K562 (cell line): ENCODE data around the gene RUVBL1. TPM values are rescaled to one million over a fixed set of nuclear protein-coding genes. Genes with fewer than 3 reads are reported as not detected.
A peak's percentile ranks its signal among the peaks of the same experiment; 100 is the strongest.

Source experiments
- ATAC-seq: fragments of 200-7000 bp; cut with Tn5 transposase; 3 replicates; pipeline ENCODE4 v1.9.1; 2020; ENCODE audit warnings: moderate library complexity
- Bru-seq: library from RNA; stranded (reverse); fragments of 400-500 nt; gene quantifications from one replicate; lab custom pipeline; 2021; lab: Mats Ljungman, UMichigan
- BruChase-seq, 2 experiments: library from RNA; stranded (reverse); fragments of 400-500 nt; gene quantifications; one replicate each; lab custom pipeline; 2021; lab: Mats Ljungman, UMichigan
- BruUV-seq: library from RNA; stranded (reverse); fragments of 400-500 nt; replicated peaks from 2 replicates; lab custom pipeline; 2021; lab: Mats Ljungman, UMichigan
- CTCF ChIA-PET: fragments of 300-600 bp; formaldehyde crosslinking; extraction: SDS; loops from one replicate; lab custom pipeline; 2021; ENCODE audit warnings: low intra/inter-chr PET ratio; lab: Yijun Ruan, JAX
- POLR2A ChIA-PET: fragments of 300-600, 350-650 bp; sonication (Branson Sonifier 250); formaldehyde crosslinking; extraction: SDS; loops from one replicate; lab custom pipeline; 2021; ENCODE audit warnings: antibody characterized with exemption, inconsistent platforms; lab: Yijun Ruan, JAX
- DNase-seq, 4 experiments: peaks; one replicate each; pipeline versions ENCODE4 v3.0.0 to v3.0.0-alpha.2; 2011 to 2018; ENCODE audit warnings: low spot score in 3 of 4, mixed read lengths in 3 of 4; ENCODE audit errors: extremely low read depth in 1 of 4
- FAIRE-seq: peaks from 2 replicates; lab custom pipeline; 2011; peaks lifted over from hg19 to GRCh38; lab: Jason Lieb, UNC
- H2AFZ ChIP-seq: 2 replicates; pipeline ENCODE4 v1.6.0; 2011; ENCODE audit warnings: low read depth, low read length, control low read depth, inconsistent platforms
- H3K27ac ChIP-seq: fragments of 200-600 bp; 3 replicates; pipeline ENCODE4 v1.8.0; 2011; ENCODE audit warnings: low read depth, mild to moderate bottlenecking, control low read depth, inconsistent platforms, low read length, moderate library complexity, mixed read lengths; ENCODE audit errors: extremely low read depth
- H3K27me3 ChIP-seq, 2 experiments: fragments of 300-600 bp in 1 of 2; 2 replicates in 1 of 2; 3 replicates in 1 of 2; pipeline versions ENCODE4 v1.6.0 to v1.8.0; 2011; ENCODE audit warnings: inconsistent platforms in 2 of 2, low read length in 2 of 2, mild to moderate bottlenecking in 1 of 2, mixed read lengths in 1 of 2, moderate library complexity in 1 of 2; ENCODE audit not compliant: control insufficient read depth in 2 of 2, insufficient read depth in 2 of 2
- H3K36me3 ChIP-seq: fragments of 300-600 bp; 3 replicates; pipeline ENCODE4 v1.8.0; 2011; ENCODE audit warnings: mild to moderate bottlenecking, low read length, inconsistent platforms; ENCODE audit not compliant: control insufficient read depth, insufficient read depth
- H3K4me1 ChIP-seq, 2 experiments: fragments of 200-600 bp in 1 of 2; replicated peaks in 1 of 2; 2 replicates in 1 of 2; 3 replicates in 1 of 2; pipeline versions ENCODE4 v1.5.1 to v1.8.0; 2011; ENCODE audit warnings: inconsistent platforms in 2 of 2, low read length in 2 of 2, mild to moderate bottlenecking in 1 of 2, mixed read lengths in 1 of 2, moderate library complexity in 1 of 2; ENCODE audit not compliant: control insufficient read depth in 2 of 2, insufficient read depth in 2 of 2
- H3K4me2 ChIP-seq: 2 replicates; pipeline ENCODE4 v1.6.1; 2011; ENCODE audit warnings: low read length, control low read depth, inconsistent platforms, mixed read lengths; ENCODE audit not compliant: insufficient read depth
- H3K4me3 ChIP-seq: fragments of 200-600 bp; sonication (generic), shearing (Covaris generic); 2 replicates; pipeline ENCODE4 v1.5.1; 2016; ENCODE audit warnings: control low read depth, inconsistent platforms
- H3K79me2 ChIP-seq: fragments of 200-600 bp; 3 replicates; pipeline ENCODE4 v1.8.0; 2011; ENCODE audit warnings: low read length, inconsistent platforms; ENCODE audit not compliant: control insufficient read depth, insufficient read depth
- H3K9ac ChIP-seq, 2 experiments: 2 replicates each; pipeline versions ENCODE4 v1.6.0 to v1.6.1; 2011; ENCODE audit warnings: low read depth in 2 of 2, low read length in 2 of 2, control low read depth in 1 of 2, inconsistent platforms in 1 of 2, mild to moderate bottlenecking in 1 of 2, mixed read lengths in 1 of 2; ENCODE audit not compliant: insufficient read depth in 1 of 2
- H3K9me1 ChIP-seq: one replicate; pipeline ENCODE4 v1.6.0; 2011; ENCODE audit warnings: inconsistent platforms, mild to moderate bottlenecking, low read length, moderate library complexity; ENCODE audit not compliant: control insufficient read depth, insufficient read depth
- H3K9me3 ChIP-seq: replicated peaks from 2 replicates; pipeline ENCODE4 v1.5.1; 2011; ENCODE audit warnings: low read depth, low read length, inconsistent platforms; ENCODE audit not compliant: control insufficient read depth, insufficient read depth
- H4K20me1 ChIP-seq: replicated peaks from 2 replicates; pipeline ENCODE4 v1.6.1; 2011; ENCODE audit warnings: low read length, inconsistent platforms, mixed read lengths; ENCODE audit not compliant: control insufficient read depth, insufficient read depth
- MIER1 ChIP-seq: fragments of 450-650 bp; IDR thresholded peaks from 2 replicates; pipeline ENCODE4 v1.6.1; 2016; ENCODE audit warnings: antibody characterized with exemption, mild to moderate bottlenecking, low read depth
- TARDBP ChIP-seq: fragments of 450-650 bp; IDR thresholded peaks from 2 replicates; pipeline ENCODE4 v1.6.1; 2016
- ZNF124 ChIP-seq: sonication (generic); formaldehyde crosslinking; IDR thresholded peaks from 2 replicates; pipeline ENCODE4 v1.8.1; 2022; ENCODE audit warnings: missing genetic modification reagents
- ZNF232 ChIP-seq: sonication (generic); formaldehyde crosslinking; IDR thresholded peaks from 2 replicates; pipeline ENCODE4 v1.8.0; 2022; ENCODE audit warnings: mild to moderate bottlenecking, missing genetic modification reagents
- ZNF3 ChIP-seq: fragments of 250-450 bp; sonication (Bioruptor Pico); IDR thresholded peaks from 2 replicates; pipeline ENCODE4 v1.5.0; 2021; ENCODE audit warnings: mild to moderate bottlenecking, moderate library complexity
- ZNF644 ChIP-seq: fragments of 200-800 bp; sonication (Bioruptor generic); IDR thresholded peaks from 2 replicates; pipeline ENCODE4 v1.6.1; 2016; ENCODE audit warnings: low read depth, missing genetic modification characterization, missing compliant biosample characterization
- WGBS: fragments of 100-300 bp; shearing (Covaris generic); methylation state at CpG from one replicate; pipeline ENCODE4 v1.1.6; 2016; ENCODE audit warnings: low coverage, mixed read lengths; ENCODE audit not compliant: insufficient coverage; ENCODE audit errors: missing lambda C conversion rate; 5-methylcytosine and 5-hydroxymethylcytosine counted together
- in situ Hi-C: fragments of 300-500 bp; cut with MboI; formaldehyde crosslinking; loops from 4 replicates; pipeline ENCODE4 v1.15.0; 2018; ENCODE audit warnings: inconsistent platforms, mixed read lengths
- intact Hi-C: fragments of 100-400 bp; cut with micrococcal nuclease; formaldehyde crosslinking; loops from 2 replicates; pipeline ENCODE4 v1.14.2; 2022
- long read RNA-seq, 3 experiments: library from polyadenylated mRNA in 2 of 3; library from RNA in 1 of 3; unstranded in 2 of 3; stranded (forward) in 1 of 3; transcript quantifications; one replicate each; pipeline ENCODE4 v2.0.0, GENCODE V29; 2019 to 2022
- polyA minus RNA-seq, 3 experiments: library from RNA; depleted of rRNA, polyadenylated mRNA; stranded (reverse); fragments of >200 nt; gene quantifications; 2 replicates each; pipeline ENCODE4 v1.2.3, GENCODE V29; 2011
- polyA plus RNA-seq, 8 experiments: library from polyadenylated mRNA; depleted of rRNA in 4 of 8; stranded (reverse) in 5 of 8; unstranded in 3 of 8; fragments of >200 nt; fragmentation: Nextera tagmentation in 2 of 8; fragmentation: Illumina TruSeq in 1 of 8; extraction: Ambion mirVana in 2 of 8; extraction: Trizol in 1 of 8; gene quantifications; 2 replicates each; pipeline versions ENCODE4 v1.2.1 to v1.2.3, GENCODE V29; 2011 to 2014; ENCODE audit warnings: inconsistent platforms in 1 of 8, missing spikeins in 1 of 8
- total RNA-seq, 7 experiments: library from RNA; depleted of rRNA in 6 of 7; stranded (reverse); fragments of >200 nt in 6 of 7; fragmentation: Illumina TruSeq in 2 of 7; extraction: Trizol in 2 of 7; gene quantifications; 2 replicates each; pipeline versions ENCODE4 v1.2.1 to v1.2.3, GENCODE V29; 2011 to 2021; ENCODE audit warnings: low replicate concordance in 1 of 7
- TF ChIP-seq, protein P1 (sequence below), 3 experiments: fragments of 200-800 bp in 1 of 3; sonication (Bioruptor generic) in 1 of 3; sonication (generic) in 1 of 3; formaldehyde crosslinking in 1 of 3; IDR thresholded peaks; 2 replicates each; pipeline versions ENCODE4 v1.6.1 to v1.8.0; 2016 to 2022; ENCODE audit warnings: mild to moderate bottlenecking in 2 of 3, missing compliant biosample characterization in 2 of 3, missing genetic modification characterization in 2 of 3, missing genetic modification reagents in 1 of 3
- TF ChIP-seq, protein P2 (sequence below): fragments of 250-450 bp; sonication (Bioruptor Pico); IDR thresholded peaks from 2 replicates; pipeline ENCODE4 v1.5.0; 2022; ENCODE audit warnings: mild to moderate bottlenecking
- TF ChIP-seq, protein P3 (sequence below): IDR thresholded peaks from 2 replicates; pipeline ENCODE4 v1.6.1; 2011; ENCODE audit warnings: borderline replicate concordance, low read depth, mild to moderate bottlenecking, moderate library complexity, low read length; ENCODE audit not compliant: insufficient read depth, poor library complexity, severe bottlenecking

RUVBL1 gene
- total RNA-seq (2011; cell fraction: chromatin; rRNA removed; ENCODE audit: low replicate concordance) = 55.5 and 61.2 TPM in 2 replicates
- 45.7 and 51.0 TPM in 2 replicates for total RNA-seq (2011; cell fraction: nucleolus; rRNA removed)
- total RNA-seq (2011; cell fraction: nucleoplasm; rRNA removed) = 45.6 and 47.1 TPM in 2 replicates
- total RNA-seq (2014; rRNA removed) (140 and 148 TPM in 2 replicates), total RNA-seq (2014; rRNA removed; fragmentation: Illumina TruSeq; extraction: Trizol) (117 and 119 TPM in 2 replicates), total RNA-seq (2015; rRNA removed; fragmentation: Illumina TruSeq; extraction: Trizol) (131 TPM in 2 replicates), total RNA-seq (2021) (106 and 110 TPM in 2 replicates), polyA plus RNA-seq (2011; rRNA removed) (69.8 and 94.4 TPM in 2 replicates), polyA plus RNA-seq (2014; fragmentation: Illumina TruSeq; extraction: Trizol) (140 and 147 TPM in 2 replicates), polyA plus RNA-seq (2014; fragmentation: Nextera tagmentation; extraction: Ambion mirVana) (10 to 100 TPM; 20.7 to 40.2 TPM), polyA plus RNA-seq (2014; rRNA removed) (103 and 113 TPM in 2 replicates), polyA minus RNA-seq (2011; rRNA and poly(A)+ RNA removed) (63.4 and 91.2 TPM in 2 replicates), Bru-seq, nascent RNA (percentile 65 among the genes with signal in this experiment), BruChase-seq, experiment 1, labeled RNA remaining after a 2-hour chase (percentile 63 among the genes with signal in this experiment), BruChase-seq, experiment 2, labeled RNA remaining after a 6-hour chase (percentile 62 among the genes with signal in this experiment)
- polyA plus RNA-seq (2011; cell fraction: cytosol; rRNA removed) = 80.6 and 98.7 TPM in 2 replicates
- polyA plus RNA-seq (2011; cell fraction: nucleus; rRNA removed) = 36.0 and 40.8 TPM in 2 replicates
- polyA plus RNA-seq (2012) = 77.9 and 122 TPM in 2 replicates
- 42.4 and 64.1 TPM in 2 replicates for polyA minus RNA-seq (2011; cell fraction: cytosol; rRNA and poly(A)+ RNA removed)
- polyA minus RNA-seq (2011; cell fraction: nucleus; rRNA and poly(A)+ RNA removed) = 28.1 and 32.5 TPM in 2 replicates
- long read RNA-seq, experiment 1, full-length matches to known transcripts = 322 of 412 reads
- long read RNA-seq, experiment 1, partial matches to known transcripts = 21 of 412 reads
- long read RNA-seq, experiment 1, other reads (novel, unspliced or antisense) = 69 of 412 reads
- long read RNA-seq, experiment 2, full-length matches to known transcripts = 97 of 129 reads
- long read RNA-seq, experiment 2, partial matches to known transcripts = 17 of 129 reads
- long read RNA-seq, experiment 2, other reads (novel, unspliced or antisense) = 15 of 129 reads
- long read RNA-seq, experiment 3, transcript RUVBL1-201 (11 exons, 1,761 nt) = major isoform, 137 of 194 reads
- long read RNA-seq, experiment 3, partial matches to known transcripts = 35 of 194 reads
- long read RNA-seq, experiment 3, other reads (novel, unspliced or antisense) = 22 of 194 reads

DNA sequence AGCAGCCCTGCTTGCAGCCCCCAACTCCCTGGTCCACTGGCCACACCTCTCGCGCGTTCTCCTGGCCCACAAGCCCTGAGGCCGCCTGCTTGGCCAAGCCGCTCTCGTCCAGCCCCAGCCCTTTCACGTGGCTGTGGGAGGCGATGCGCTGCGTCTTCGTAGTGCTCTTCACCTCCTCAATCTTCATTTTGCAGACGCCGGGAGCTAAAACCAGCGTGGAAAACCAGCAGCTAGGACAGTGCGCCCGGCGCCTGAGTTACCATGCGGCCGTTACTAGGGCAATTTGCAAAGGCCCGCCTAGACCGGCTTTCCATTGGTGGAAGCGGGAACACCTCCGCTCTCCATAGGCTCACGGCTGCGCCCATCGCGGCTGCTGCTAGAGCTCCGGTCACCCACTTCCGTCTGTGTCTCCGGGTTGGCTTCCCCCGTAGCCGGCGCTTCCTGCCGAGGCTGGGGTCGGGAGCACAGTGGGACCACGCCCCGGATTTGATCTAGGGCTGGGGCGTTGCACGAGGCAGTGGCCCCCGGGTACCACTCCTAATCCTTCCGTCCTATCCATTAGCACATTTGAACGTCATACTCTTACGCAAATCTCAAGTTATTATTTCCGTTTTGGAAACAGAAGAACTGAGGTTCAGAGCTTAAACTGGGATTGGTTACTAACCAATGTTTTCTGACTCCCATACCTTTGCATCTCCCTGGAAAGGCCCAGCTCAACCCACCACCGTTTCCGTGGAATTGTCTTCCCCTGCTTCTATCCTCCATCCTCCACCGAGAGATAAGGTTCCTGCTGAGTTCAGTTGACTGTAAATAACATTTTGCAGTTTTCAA lies at the start of gene RUVBL1:
Gene RUVBL1, minus strand, starts transcription at position 275 of the 831 bp plus-strand sequence. Its CDS starts 88 bp downstream, at position 187.
- H3K27me3 ChIP-seq = no peaks in the 10 kb centered on the region
- H3K9ac ChIP-seq = peak within 1 kb of the TSS; percentile 81 to 99
- intact Hi-C loops = loop anchor here (2.0 kb wide), 1 partner anchor 47 kb away; no protein-coding TSS in a partner anchor
- BruUV-seq = no TSS peak
- H3K4me2 ChIP-seq = peak within 1 kb of the TSS; percentile 87
- peak; percentile 98 for FAIRE-seq
- no peaks in the 10 kb centered on the region for H3K9me1 ChIP-seq
- H2AFZ ChIP-seq = peak within 1 kb of the TSS; percentile 94
- peak within 1 kb of the TSS; percentile 79 for H3K4me3 ChIP-seq
- ChIA-PET CTCF (no interaction called here), POLR2A (interaction anchor here (0.7 to 1.3 kb wide), 6 partner anchors 9 to 70 kb away, joined by 3 to 5 read pairs (median 4); no protein-coding TSS in a partner anchor)
- DNase-seq = peak; percentile 96 to 97 (median 96)
- in situ Hi-C loops = no loop called here
- H3K9me3 ChIP-seq = no peaks in the 10 kb centered on the region
- H3K79me2 ChIP-seq = peaks cover 37% of the 10 kb centered on the region
- no peaks in the 10 kb centered on the region for H4K20me1 ChIP-seq
- peak; percentile 100 for ATAC-seq
- H3K4me1 ChIP-seq = peaks cover 4 to 18% of the 10 kb centered on the region in 2 experiments; a peak in 4 of 5 replicates
- peaks cover 19% of the 10 kb centered on the region; the same call in 2 of the 3 replicates for H3K36me3 ChIP-seq
- peak within 1 kb of the TSS; percentile 84 for H3K27ac ChIP-seq
- under 1% methylated on average over 44 of the region's 47 CpGs for WGBS
- no peak for TF ChIP-seq ZNF124
- TF ChIP-seq ZNF644 (tag) = no peak; the same call in 1 of the 2 replicates
- TF ChIP-seq, protein P1, sequence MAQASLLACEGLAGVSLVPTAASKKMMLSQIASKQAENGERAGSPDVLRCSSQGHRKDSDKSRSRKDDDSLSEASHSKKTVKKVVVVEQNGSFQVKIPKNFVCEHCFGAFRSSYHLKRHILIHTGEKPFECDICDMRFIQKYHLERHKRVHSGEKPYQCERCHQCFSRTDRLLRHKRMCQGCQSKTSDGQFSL (CRISPR knock-in tag; IDR thresholded peaks at IDR 0.05) = no peak
- TF ChIP-seq, protein P1 (tag; IDR thresholded peaks at IDR 0.05) = no peak
- no peak for TF ChIP-seq TARDBP
- TF ChIP-seq, protein P2, sequence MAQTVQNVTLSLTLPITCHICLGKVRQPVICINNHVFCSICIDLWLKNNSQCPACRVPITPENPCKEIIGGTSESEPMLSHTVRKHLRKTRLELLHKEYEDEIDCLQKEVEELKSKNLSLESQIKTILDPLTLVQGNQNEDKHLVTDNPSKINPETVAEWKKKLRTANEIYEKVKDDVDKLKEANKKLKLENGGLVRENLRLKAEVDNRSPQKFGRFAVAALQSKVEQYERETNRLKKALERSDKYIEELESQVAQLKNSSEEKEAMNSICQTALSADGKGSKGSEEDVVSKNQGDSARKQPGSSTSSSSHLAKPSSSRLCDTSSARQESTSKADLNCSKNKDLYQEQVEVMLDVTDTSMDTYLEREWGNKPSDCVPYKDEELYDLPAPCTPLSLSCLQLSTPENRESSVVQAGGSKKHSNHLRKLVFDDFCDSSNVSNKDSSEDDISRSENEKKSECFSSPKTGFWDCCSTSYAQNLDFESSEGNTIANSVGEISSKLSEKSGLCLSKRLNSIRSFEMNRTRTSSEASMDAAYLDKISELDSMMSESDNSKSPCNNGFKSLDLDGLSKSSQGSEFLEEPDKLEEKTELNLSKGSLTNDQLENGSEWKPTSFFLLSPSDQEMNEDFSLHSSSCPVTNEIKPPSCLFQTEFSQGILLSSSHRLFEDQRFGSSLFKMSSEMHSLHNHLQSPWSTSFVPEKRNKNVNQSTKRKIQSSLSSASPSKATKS (CRISPR knock-in tag) = no peak
- no peak for TF ChIP-seq ZNF3 (CRISPR knock-in tag)
- no peak for TF ChIP-seq ZNF232 (CRISPR knock-in tag)
- TF ChIP-seq, protein P3, sequence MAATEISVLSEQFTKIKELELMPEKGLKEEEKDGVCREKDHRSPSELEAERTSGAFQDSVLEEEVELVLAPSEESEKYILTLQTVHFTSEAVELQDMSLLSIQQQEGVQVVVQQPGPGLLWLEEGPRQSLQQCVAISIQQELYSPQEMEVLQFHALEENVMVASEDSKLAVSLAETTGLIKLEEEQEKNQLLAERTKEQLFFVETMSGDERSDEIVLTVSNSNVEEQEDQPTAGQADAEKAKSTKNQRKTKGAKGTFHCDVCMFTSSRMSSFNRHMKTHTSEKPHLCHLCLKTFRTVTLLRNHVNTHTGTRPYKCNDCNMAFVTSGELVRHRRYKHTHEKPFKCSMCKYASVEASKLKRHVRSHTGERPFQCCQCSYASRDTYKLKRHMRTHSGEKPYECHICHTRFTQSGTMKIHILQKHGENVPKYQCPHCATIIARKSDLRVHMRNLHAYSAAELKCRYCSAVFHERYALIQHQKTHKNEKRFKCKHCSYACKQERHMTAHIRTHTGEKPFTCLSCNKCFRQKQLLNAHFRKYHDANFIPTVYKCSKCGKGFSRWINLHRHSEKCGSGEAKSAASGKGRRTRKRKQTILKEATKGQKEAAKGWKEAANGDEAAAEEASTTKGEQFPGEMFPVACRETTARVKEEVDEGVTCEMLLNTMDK = no peak
- no peak for TF ChIP-seq MIER1
